Activated gamma-delta T cell treated with anti-CD3 and anti-CD28 coated beads, Interleukin-2, amount 50 U/mL, for 16 hours (primary cell): Measurements from ENCODE around the gene PDLIM1.
"Not testable (repeated sequence)": the region's sequence is repeated elsewhere in the genome, so short reads cannot be mapped to it uniquely, and the experiment has no call there.

Experiments
- DNase-seq: peaks from one replicate; pipeline ENCODE4 v3.0.0-alpha.2; 2020; ENCODE audit warnings: low read depth

Gene PDLIM1

GRCh38 chr10:95202865-95203264 is 87.9 kb downstream of the PDLIM1 start:
- DNase-seq, result not testable (repeated sequence)

- DNase-seq, result no peak
Measured at GRCh38 chr10:95201736-95202135, 89.1 kb downstream of the PDLIM1 start.

GRCh38 chr10:95196046-95196445 is 94.8 kb downstream of the PDLIM1 start:
- DNase-seq, result no peak

- DNase-seq, result no peak
Measured at GRCh38 chr10:95193944-95194343, 96.9 kb downstream of the PDLIM1 start, which contains the start of gene ACSM6. TSS of gene ACSM6 (plus strand) at chr10:95194238. CDS start at chr10:95194486, 248 bp downstream.

GRCh38 chr10:95188593-95188992 is 102.2 kb downstream of the PDLIM1 start:
- DNase-seq, result no peak

- no peak for DNase-seq
Measured at GRCh38 chr10:95187617-95188016, 103.2 kb downstream of the PDLIM1 start.
